Transverse colon (tissue), 4 donors: ENCODE results near the gene SLC4A4. TPM values are rescaled to one million over a fixed set of nuclear protein-coding genes. Genes with fewer than 3 reads are reported as not detected.

Experiments used
- DNase-seq: peaks from one replicate; pipeline ENCODE4 v3.0.0-alpha.2; 2019
- H3K27ac ChIP-seq, 4 donors: fragments of 200-600 bp; sonication (generic); 2 replicates each; pipeline ENCODE4 v1.5.1; 2016 to 2018; ENCODE audit warnings: inconsistent platforms in 4 of 4
- H3K27me3 ChIP-seq: fragments of 200-600 bp; sonication (generic); 2 replicates; pipeline ENCODE4 v1.5.1; 2017; ENCODE audit warnings: inconsistent platforms
- H3K36me3 ChIP-seq, 4 donors: fragments of 200-600 bp; sonication (generic); 2 replicates each; pipeline ENCODE4 v1.5.1; 2017 to 2019; ENCODE audit warnings: inconsistent platforms in 4 of 4
- H3K4me1 ChIP-seq, 4 donors: fragments of 200-600 bp; sonication (generic); 2 replicates each; pipeline ENCODE4 v1.5.1; 2017 to 2020; ENCODE audit warnings: inconsistent platforms in 4 of 4
- H3K4me3 ChIP-seq, 4 donors: fragments of 200-600 bp; sonication (generic); 1 replicate in 1 of 4; 2 replicates in 3 of 4; pipeline versions ENCODE4 v1.5.1 to v1.6.1; 2017 to 2019; ENCODE audit warnings: inconsistent platforms in 4 of 4
- H3K9me3 ChIP-seq, 2 donors: fragments of 200-600 bp; sonication (generic); 2 replicates each; pipeline ENCODE4 v1.5.1; 2017 to 2019; ENCODE audit warnings: inconsistent platforms in 2 of 2
- EP300 ChIP-seq: sonication (generic); formaldehyde crosslinking; IDR thresholded peaks from one replicate; pipeline ENCODE4 v1.6.1; 2017; ENCODE audit warnings: antibody characterized with exemption, low read depth
- POLR2A ChIP-seq: fragments of 450-650 bp; IDR thresholded peaks from one replicate; pipeline ENCODE4 v1.6.1; 2016; ENCODE audit warnings: antibody characterized with exemption, mild to moderate bottlenecking, moderate library complexity
- POLR2AphosphoS5 ChIP-seq, 3 donors: sonication (generic); formaldehyde crosslinking; IDR thresholded peaks; one replicate each; pipeline ENCODE4 v1.6.1; 2016; ENCODE audit warnings: antibody characterized with exemption in 3 of 3
- WGBS, 2 donors: methylation state at CpG; one replicate each; pipeline ENCODE4 v1.1.5; 2018; ENCODE audit warnings: low coverage in 1 of 2; 5-methylcytosine and 5-hydroxymethylcytosine counted together
- in situ Hi-C, 4 donors: fragments of 200-750 bp; cut with MboI; loops; one replicate each; pipeline versions ENCODE4 v1.15.0 to v1.15.1; 2017; ENCODE audit warnings: low sequenced_read_pairs in 3 of 4, low pct_ligation_motif_present in 1 of 4, low pct_unique_long_range_greater_than_20kb in 1 of 4
- intact Hi-C: fragments of 100-400 bp; cut with DNase I; formaldehyde crosslinking; loops from one replicate; pipeline ENCODE4 v1.15.1; 2023; ENCODE audit warnings: low total_unique reads
- total RNA-seq, 4 donors: library from RNA; depleted of rRNA; stranded (reverse); fragments of >200 nt; gene quantifications; one replicate each; pipeline ENCODE4 v1.1.0, GENCODE V29; 2016
- TF ChIP-seq, protein P1 (sequence below), 5 experiments: fragments of 200-600 bp in 3 of 5; fragments of 450-650 bp in 2 of 5; sonication (generic) in 3 of 5; IDR thresholded peaks; 1 replicate in 2 of 5; 2 replicates in 3 of 5; pipeline ENCODE4 v1.5.1; 2016 to 2017; ENCODE audit warnings: antibody characterized with exemption in 5 of 5, inconsistent platforms in 3 of 5, mild to moderate bottlenecking in 2 of 5, moderate library complexity in 1 of 5

The SLC4A4 gene
- total RNA-seq, 4 donors from 2014 or later = 91.7 to 182 (median 134) TPM

DNA sequence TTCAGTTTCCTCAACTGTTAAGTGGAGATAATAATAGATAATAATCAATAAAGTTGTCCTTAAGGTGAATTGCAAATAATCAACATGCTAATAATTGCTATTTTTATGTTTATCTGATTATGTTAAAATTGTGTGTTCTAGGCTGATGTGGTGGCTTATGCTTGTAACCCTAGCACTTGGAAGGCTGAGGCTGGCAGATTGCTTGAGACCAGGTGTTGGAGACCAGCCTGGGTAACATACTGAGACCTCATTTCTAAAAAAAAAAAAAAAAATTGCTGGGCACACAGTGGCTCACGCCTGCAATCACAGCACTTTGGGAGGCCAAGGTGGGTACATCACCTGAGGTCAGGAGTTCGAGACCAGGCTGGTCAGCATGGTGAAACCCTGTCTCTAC is 269.9 kb downstream of the SLC4A4 start:
- Histone ChIP-seq H3K9me3 (no peaks in the 10 kb centered on the region), H3K36me3 (no peaks in the 10 kb centered on the region), H3K27ac (no peak overlapping the region), H3K27me3 (no peaks in the 10 kb centered on the region), H3K4me3 (no peak overlapping the region), H3K4me1 (no peaks in the 10 kb centered on the region)
- in situ Hi-C loops (no loop called here), intact Hi-C loops (no loop called here)
- TF ChIP-seq, protein P1, sequence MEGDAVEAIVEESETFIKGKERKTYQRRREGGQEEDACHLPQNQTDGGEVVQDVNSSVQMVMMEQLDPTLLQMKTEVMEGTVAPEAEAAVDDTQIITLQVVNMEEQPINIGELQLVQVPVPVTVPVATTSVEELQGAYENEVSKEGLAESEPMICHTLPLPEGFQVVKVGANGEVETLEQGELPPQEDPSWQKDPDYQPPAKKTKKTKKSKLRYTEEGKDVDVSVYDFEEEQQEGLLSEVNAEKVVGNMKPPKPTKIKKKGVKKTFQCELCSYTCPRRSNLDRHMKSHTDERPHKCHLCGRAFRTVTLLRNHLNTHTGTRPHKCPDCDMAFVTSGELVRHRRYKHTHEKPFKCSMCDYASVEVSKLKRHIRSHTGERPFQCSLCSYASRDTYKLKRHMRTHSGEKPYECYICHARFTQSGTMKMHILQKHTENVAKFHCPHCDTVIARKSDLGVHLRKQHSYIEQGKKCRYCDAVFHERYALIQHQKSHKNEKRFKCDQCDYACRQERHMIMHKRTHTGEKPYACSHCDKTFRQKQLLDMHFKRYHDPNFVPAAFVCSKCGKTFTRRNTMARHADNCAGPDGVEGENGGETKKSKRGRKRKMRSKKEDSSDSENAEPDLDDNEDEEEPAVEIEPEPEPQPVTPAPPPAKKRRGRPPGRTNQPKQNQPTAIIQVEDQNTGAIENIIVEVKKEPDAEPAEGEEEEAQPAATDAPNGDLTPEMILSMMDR (IDR thresholded peaks at IDR 0.05) = no peak
- TF ChIP-seq EP300 = no peak
- no peak for TF ChIP-seq POLR2A
- DNase-seq = no peak
- WGBS, 2 donors = 37 to 48% methylated on average over 2 of the region's 2 CpGs

DNA sequence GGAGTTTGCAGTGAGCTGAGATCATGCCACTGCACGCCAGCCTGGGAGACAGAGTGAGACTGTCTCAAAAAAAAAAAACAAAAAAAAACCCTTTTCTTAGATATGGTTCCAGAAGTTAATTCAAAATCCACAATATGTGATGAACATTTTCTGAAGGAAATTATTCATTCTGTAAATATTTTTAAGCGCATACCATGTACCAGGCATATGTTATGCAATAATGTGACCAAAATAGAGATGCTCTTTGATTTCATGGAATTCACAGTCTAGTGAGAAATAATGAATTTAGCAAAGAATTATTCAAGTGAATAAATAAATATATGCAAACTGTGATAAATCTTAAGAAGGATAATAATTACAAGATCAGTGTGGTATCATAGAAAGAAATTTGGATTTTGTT is 270.3 kb downstream of the SLC4A4 start:
- Histone ChIP-seq H3K27me3 (no peaks in the 10 kb centered on the region), H3K4me1 (no peaks in the 10 kb centered on the region), H3K27ac (no peak overlapping the region), H3K36me3 (no peaks in the 10 kb centered on the region), H3K9me3 (no peaks in the 10 kb centered on the region), H3K4me3 (no peak overlapping the region)
- 94 to 100% methylated on average over 1 to 2 of the region's 2 CpGs for WGBS, 2 donors
- intact Hi-C loops = no loop called here
- TF ChIP-seq EP300 (no peak), POLR2AphosphoS5 (IDR thresholded peaks at IDR 0.05) (no peak), POLR2A (no peak)
- TF ChIP-seq, protein P1 (IDR thresholded peaks at IDR 0.05) = no peak
- DNase-seq = no peak
- in situ Hi-C loops = no loop called here

DNA sequence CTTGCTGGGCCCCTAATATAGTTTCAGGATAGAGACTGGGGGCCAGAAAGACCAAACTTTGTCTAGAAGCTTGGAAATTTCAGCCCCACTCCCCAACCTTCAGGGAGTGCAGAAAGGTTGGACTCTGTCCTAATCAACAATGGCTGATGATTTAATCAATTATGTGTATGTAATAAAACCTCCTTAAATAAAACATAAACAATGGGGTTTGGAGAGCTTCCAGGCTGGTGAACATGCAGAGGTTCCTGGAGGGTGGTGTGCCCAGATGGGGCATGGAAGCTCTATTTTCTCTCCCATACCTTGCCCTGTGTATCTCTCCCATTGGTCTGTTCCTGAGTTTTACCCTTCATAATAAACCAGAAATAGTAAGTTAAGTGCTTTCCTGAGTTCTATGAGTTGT is 270.8 kb downstream of the SLC4A4 start:
- Histone ChIP-seq H3K36me3 (no peaks in the 10 kb centered on the region), H3K9me3 (no peaks in the 10 kb centered on the region), H3K27ac (no peak overlapping the region), H3K4me3 (no peak overlapping the region), H3K4me1 (no peaks in the 10 kb centered on the region), H3K27me3 (no peaks in the 10 kb centered on the region)
- TF ChIP-seq, protein P1 (IDR thresholded peaks at IDR 0.05) = no peak
- TF ChIP-seq POLR2A (no peak), EP300 (no peak), POLR2AphosphoS5 (IDR thresholded peaks at IDR 0.05) (no peak)
- DNase-seq = no peak
- in situ Hi-C loops = no loop called here
- intact Hi-C loops = no loop called here

DNA sequence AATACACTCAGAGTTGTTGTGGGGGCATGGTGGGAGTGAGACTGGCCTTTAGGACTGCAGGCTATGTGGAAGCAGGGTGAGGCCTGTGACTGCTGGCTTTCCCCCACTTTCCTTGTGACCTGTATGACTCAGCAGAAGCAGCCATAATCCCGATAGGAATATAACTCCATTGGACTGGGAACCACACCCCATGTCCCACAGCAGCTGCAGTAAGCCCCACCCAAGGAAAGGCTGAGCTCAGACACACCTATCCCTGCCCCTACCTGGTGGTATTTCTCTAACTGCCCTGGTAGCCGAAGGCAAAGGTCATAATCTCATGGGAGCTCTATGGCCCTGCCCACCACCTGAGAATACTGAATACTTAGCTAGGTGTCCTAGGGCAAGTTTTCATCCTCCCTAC is 275.8 kb downstream of the SLC4A4 start:
- WGBS, 2 donors = 59% methylated on average over 2 of the region's 2 CpGs; no CpG with 5 or more reads in 1 of the 2 donors
- H3K27me3 ChIP-seq = no peaks in the 10 kb centered on the region

More for the DNA sequence above, 275.8 kb downstream of the SLC4A4 start:
- H3K4me3 ChIP-seq = no peak overlapping the region
- no peaks in the 10 kb centered on the region for H3K36me3 ChIP-seq
- TF ChIP-seq POLR2A = no peak
- peak in 1 of 3 donors; percentile 7 for TF ChIP-seq POLR2AphosphoS5 (IDR thresholded peaks at IDR 0.05)
- TF ChIP-seq, protein P1 (IDR thresholded peaks at IDR 0.05) = no peak
- TF ChIP-seq EP300 = no peak
- peaks cover 0 to 3% (median 0%) of the 10 kb centered on the region in 4 donors for H3K4me1 ChIP-seq
- in situ Hi-C loops (no loop called here), intact Hi-C loops (no loop called here)
- peaks cover 0 to 10% of the 10 kb centered on the region in 2 donors for H3K9me3 ChIP-seq
- DNase-seq = peak; percentile 64
- peak overlapping the region in 3 of 4 donors; percentile 28 to 60 (median 35) for H3K27ac ChIP-seq
